Spleen (tissue), 11 donors: ENCODE data around the gene GEMIN2. TPM values are rescaled to one million over a fixed set of nuclear protein-coding genes. Genes with fewer than 3 reads are reported as not detected.

Experiments
- DNase-seq: peaks from one replicate; pipeline ENCODE4 v3.0.0-alpha.2; 2020
- H3K27ac ChIP-seq, 8 donors: fragments of 200-600 bp; sonication (generic) in 7 of 8; 1 replicate in 4 of 8; 2 replicates in 4 of 8; pipeline versions ENCODE4 v1.5.0 to v1.8.0; 2016 to 2021; ENCODE audit warnings: inconsistent platforms in 4 of 8, mild to moderate bottlenecking in 4 of 8, moderate library complexity in 1 of 8
- H3K27me3 ChIP-seq, 7 donors: fragments of 200-600 bp; sonication (generic) in 6 of 7; replicated peaks in 1 of 7; 1 replicate in 4 of 7; 2 replicates in 3 of 7; pipeline versions ENCODE4 v1.5.0 to v1.8.0; 2016 to 2021; ENCODE audit warnings: inconsistent platforms in 3 of 7, mild to moderate bottlenecking in 1 of 7
- H3K36me3 ChIP-seq, 6 donors: fragments of 200-600 bp; sonication (generic) in 5 of 6; 1 replicate in 4 of 6; 2 replicates in 2 of 6; pipeline versions ENCODE4 v1.5.0 to v1.8.0; 2016 to 2021; ENCODE audit warnings: inconsistent platforms in 2 of 6
- H3K4me1 ChIP-seq, 6 donors: fragments of 200-600 bp; sonication (generic) in 5 of 6; 1 replicate in 3 of 6; 2 replicates in 3 of 6; pipeline versions ENCODE4 v1.5.0 to v1.8.0; 2016 to 2021; ENCODE audit warnings: inconsistent platforms in 3 of 6
- H3K4me3 ChIP-seq, 8 donors: fragments of 200-600 bp; sonication (generic) in 7 of 8; 1 replicate in 4 of 8; 2 replicates in 4 of 8; pipeline versions ENCODE4 v1.5.0 to v1.8.0; 2016 to 2021; ENCODE audit warnings: inconsistent platforms in 4 of 8, mild to moderate bottlenecking in 4 of 8, moderate library complexity in 2 of 8
- H3K9me3 ChIP-seq, 8 donors: fragments of 200-600 bp; sonication (generic) in 7 of 8; 1 replicate in 4 of 8; 2 replicates in 4 of 8; pipeline versions ENCODE4 v1.5.0 to v1.8.0; 2016 to 2021; ENCODE audit warnings: inconsistent platforms in 4 of 8
- CTCF ChIP-seq, 11 experiments: fragments of 200-600 bp in 7 of 11; fragments of 450-650 bp in 4 of 11; sonication (generic) in 4 of 11; IDR thresholded peaks in 8 of 11; conservative IDR thresholded peaks in 3 of 11; 1 replicate in 7 of 11; 2 replicates in 4 of 11; pipeline versions ENCODE4 v1.4.0 to v1.8.0; 2016 to 2021; ENCODE audit warnings: antibody characterized with exemption in 11 of 11, inconsistent platforms in 4 of 11, mild to moderate bottlenecking in 1 of 11
- POLR2A ChIP-seq, 3 donors: fragments of 450-650 bp; IDR thresholded peaks; one replicate each; pipeline ENCODE4 v1.5.1; 2017; ENCODE audit warnings: antibody characterized with exemption in 3 of 3, mild to moderate bottlenecking in 1 of 3
- POLR2AphosphoS5 ChIP-seq, 3 donors: sonication (generic); formaldehyde crosslinking; IDR thresholded peaks; one replicate each; pipeline ENCODE4 v1.5.1; 2017; ENCODE audit warnings: antibody characterized with exemption in 3 of 3
- whole genome bisulfite sequencing, 5 donors: extraction: QIAGEN DNeasy Blood & Tissue Kit in 3 of 5; methylation state at CpG; one replicate each; pipeline versions ENCODE4 v1.1.5 to v1.1.7; 2013 to 2018; 5-methylcytosine and 5-hydroxymethylcytosine counted together
- intact Hi-C: fragments of 100-400 bp; cut with DNase I; formaldehyde crosslinking; loops from one replicate; pipeline ENCODE4 v1.15.0; 2023; ENCODE audit warnings: low total_unique reads
- polyA plus RNA-seq, 3 donors: library from polyadenylated mRNA; stranded (reverse); fragments of 200-250 nt; gene quantifications; one replicate each; pipeline ENCODE4 v1.2.1, GENCODE V29; 2013
- total RNA-seq, 7 donors: library from RNA; depleted of rRNA in 3 of 7; stranded (reverse); fragments of >200 nt in 3 of 7; fragmentation: NEBNext Ultra II Directional in 4 of 7; extraction: Animal tissue kit (Norgen Biotek cat#: 25700) in 4 of 7; gene quantifications; one replicate each; pipeline versions ENCODE4 v1.1.0 to v1.2.1, GENCODE V29; 2016 to 2021
- donor health status: healthy with polysubstance abuse.
- donor health status: DM: no; HTN: no; CAD: no; lungs with moderate emphysema.
- donor health status: DM: no; HTN: no; CAD: no.
- donor health status: Bipolar disorder and iron deficiency.
- donor health status: healthy.
- donor health status: DM: no; HTN: no; CAD: no.
- donor health status: DM: yes; HTN: yes; CAD: no.

GEMIN2 gene
- total and polyA plus RNA-seq, 10 donors: 8.4 to 20.8 (median 13.2) TPM

GRCh38 chr14:39107591-39107996 lies 6.5 kb upstream of the GEMIN2 start:
- Histone ChIP-seq H3K4me1 (peaks cover 0 to 14% (median 11%) of the 10 kb centered on the region in 6 donors), H3K4me3 (no peak overlapping the region), H3K36me3 (no peaks in the 10 kb centered on the region), H3K27ac (no peak overlapping the region), H3K9me3 (no peaks in the 10 kb centered on the region), H3K27me3 (no peaks in the 10 kb centered on the region)
- TF ChIP-seq CTCF (IDR thresholded peaks at IDR 0.05 in 8 of 11, conservative IDR thresholded peaks at IDR 0.05 in 3 of 11): peak in 6 of 11 experiments; percentile 22 to 41 (median 24)
- no peak for TF ChIP-seq POLR2A (IDR thresholded peaks at IDR 0.05)
- TF ChIP-seq POLR2AphosphoS5 (IDR thresholded peaks at IDR 0.05): no peak
- DNase-seq: no peak
- intact Hi-C loops: loop anchor here (10.0 kb wide), 1 partner anchor 327 kb away; the partner anchor contains the start of gene FBXO33
- WGBS, 5 donors: 68 to 80% (median 76%) methylated on average over 2 of the region's 2 CpGs

GRCh38 chr14:39108791-39109190 lies 5.3 kb upstream of the GEMIN2 start:
- intact Hi-C loops: loop anchor here (10.0 kb wide), 1 partner anchor 326 kb away; the partner anchor contains the start of gene FBXO33
- WGBS, 5 donors: 80 to 94% (median 93%) methylated on average over 3 of the region's 3 CpGs
- DNase-seq: no peak
- no peak overlapping the region for H3K27ac ChIP-seq
- no peak for TF ChIP-seq POLR2AphosphoS5 (IDR thresholded peaks at IDR 0.05)
- peaks cover 0 to 17% (median 14%) of the 10 kb centered on the region in 6 donors for H3K4me1 ChIP-seq
- H3K9me3 ChIP-seq: no peaks in the 10 kb centered on the region
- no peak overlapping the region for H3K4me3 ChIP-seq
- H3K27me3 ChIP-seq: no peaks in the 10 kb centered on the region
- no peaks in the 10 kb centered on the region for H3K36me3 ChIP-seq

- no peak overlapping the region for H3K27ac ChIP-seq
- H3K4me3 ChIP-seq: no peak overlapping the region
- no peaks in the 10 kb centered on the region for H3K27me3 ChIP-seq
- H3K9me3 ChIP-seq: no peaks in the 10 kb centered on the region
- TF ChIP-seq POLR2AphosphoS5 (IDR thresholded peaks at IDR 0.05) (no peak), POLR2A (IDR thresholded peaks at IDR 0.05) (no peak), CTCF (IDR thresholded peaks at IDR 0.05 in 8 of 11, conservative IDR thresholded peaks at IDR 0.05 in 3 of 11) (no peak)
- 88 to 93% (median 90%) methylated on average over 12 of the region's 12 CpGs for WGBS, 5 donors
- no peaks in the 10 kb centered on the region for H3K36me3 ChIP-seq
- no peak for DNase-seq
- peaks cover 5 to 17% (median 14%) of the 10 kb centered on the region in 6 donors for H3K4me1 ChIP-seq
- intact Hi-C loops: loop anchor here (10.0 kb wide), 1 partner anchor 325 kb away; the partner anchor contains the start of gene FBXO33
Observed at GRCh38 chr14:39109893-39110715, 4.0 kb upstream of the GEMIN2 start.

GRCh38 chr14:39113685-39114072 lies 444 bp upstream of the GEMIN2 start:
- peak overlapping the region; percentile 24 to 90 (median 84) for H3K27ac ChIP-seq

More at GRCh38 chr14:39113685-39114072, 444 bp upstream of the GEMIN2 start:
- Histone ChIP-seq H3K36me3 (peaks cover 0 to 21% (median 4%) of the 10 kb centered on the region in 6 donors), H3K9me3 (no peaks in the 10 kb centered on the region), H3K4me1 (peaks cover 6 to 30% (median 22%) of the 10 kb centered on the region in 6 donors), H3K4me3 (peak overlapping the region; percentile 55 to 82 (median 65)), H3K27me3 (no peaks in the 10 kb centered on the region)
- intact Hi-C loops: no loop called here
- WGBS, 5 donors: 57 to 74% (median 66%) methylated on average over 3 of the region's 3 CpGs
- no peak for DNase-seq
- TF ChIP-seq POLR2A (IDR thresholded peaks at IDR 0.05) (no peak), CTCF (IDR thresholded peaks at IDR 0.05 in 8 of 11, conservative IDR thresholded peaks at IDR 0.05 in 3 of 11) (no peak), POLR2AphosphoS5 (IDR thresholded peaks at IDR 0.05) (no peak)
